Dermis blood vessel endothelial cell (primary cell): ENCODE results near the gene MEOX2. TPM values are rescaled to one million over a fixed set of nuclear protein-coding genes. Genes with fewer than 3 reads are reported as not detected.

Source experiments
- DNase-seq: peaks from one replicate; pipeline ENCODE4 v3.0.0; 2010
- total RNA-seq: library from RNA; depleted of rRNA; stranded (reverse); fragments of >200 nt; gene quantifications from 2 replicates; pipeline ENCODE4 v1.2.3, GENCODE V29; 2014

MEOX2 gene
- total RNA-seq, 1 donor from 2014 or later = 46.5 TPM

DNA sequence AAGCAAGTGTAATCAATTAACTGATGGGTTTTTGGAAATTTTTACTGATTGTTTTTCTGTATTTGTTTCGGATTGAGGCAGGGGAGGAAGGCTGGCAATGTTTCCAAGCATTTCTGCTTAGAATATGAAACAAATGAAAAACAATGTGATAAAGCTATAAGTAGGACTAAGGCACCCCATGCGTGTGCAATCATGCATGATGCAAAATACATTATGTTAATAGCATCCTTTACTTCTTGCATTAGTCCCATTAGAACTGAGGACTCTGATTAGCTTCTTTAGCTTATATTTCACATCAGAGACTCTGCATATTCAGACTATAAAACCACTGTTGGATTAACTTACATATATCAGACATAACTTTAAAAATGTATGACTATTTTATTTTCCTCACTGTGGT is 76.0 kb downstream of the MEOX2 start:
- no peak for DNase-seq

DNA sequence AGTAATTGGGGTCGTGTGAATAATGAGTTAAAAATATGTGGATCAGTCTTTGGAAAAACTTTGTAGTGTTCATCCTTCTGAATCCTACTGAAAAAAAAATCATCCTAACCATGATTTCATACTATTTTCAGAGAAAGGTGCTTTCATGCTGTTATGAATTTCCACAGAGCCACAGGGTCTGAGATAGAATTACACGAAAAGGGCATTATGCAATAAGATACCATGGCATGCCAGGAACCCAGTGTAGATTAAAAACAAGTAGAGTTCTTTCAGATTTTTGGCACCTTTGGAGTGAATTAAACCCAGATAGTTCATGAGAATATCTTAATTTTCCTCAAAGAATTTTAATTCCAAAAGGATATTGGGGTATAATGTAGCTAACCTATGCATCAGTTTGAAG is 77.2 kb downstream of the MEOX2 start:
- no peak for DNase-seq

DNA sequence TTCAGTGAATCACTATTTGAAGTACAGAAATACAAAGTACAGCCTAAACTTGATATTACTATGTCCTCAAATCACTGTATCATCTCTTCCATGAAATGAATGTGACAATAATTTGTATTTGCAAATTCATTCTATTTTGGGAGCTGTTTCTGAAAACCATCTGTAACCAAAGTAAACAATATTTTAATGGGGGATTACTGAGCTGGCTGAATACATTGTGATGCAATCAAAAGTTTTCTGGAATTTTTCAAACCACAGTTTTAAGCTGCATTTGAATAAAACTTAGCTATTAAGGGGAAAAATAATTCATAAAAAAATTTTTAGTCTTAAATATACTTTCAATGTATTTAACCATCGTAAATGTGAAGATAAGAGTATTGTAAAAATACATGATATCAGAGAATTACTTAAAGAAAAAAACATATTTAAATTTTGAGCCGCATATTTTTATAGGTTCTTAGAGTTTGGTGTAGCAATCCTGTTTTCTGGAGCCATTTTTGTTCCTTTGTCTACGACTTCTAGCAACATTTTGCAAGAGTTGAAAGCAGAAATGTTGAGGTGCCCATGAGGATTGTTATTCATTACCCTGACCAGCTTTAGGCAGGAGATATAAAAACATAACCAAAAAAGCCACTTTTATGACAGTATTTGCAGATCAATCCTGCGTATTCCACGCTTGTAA is 78.8 kb downstream of the MEOX2 start:
- DNase-seq = no peak

DNA sequence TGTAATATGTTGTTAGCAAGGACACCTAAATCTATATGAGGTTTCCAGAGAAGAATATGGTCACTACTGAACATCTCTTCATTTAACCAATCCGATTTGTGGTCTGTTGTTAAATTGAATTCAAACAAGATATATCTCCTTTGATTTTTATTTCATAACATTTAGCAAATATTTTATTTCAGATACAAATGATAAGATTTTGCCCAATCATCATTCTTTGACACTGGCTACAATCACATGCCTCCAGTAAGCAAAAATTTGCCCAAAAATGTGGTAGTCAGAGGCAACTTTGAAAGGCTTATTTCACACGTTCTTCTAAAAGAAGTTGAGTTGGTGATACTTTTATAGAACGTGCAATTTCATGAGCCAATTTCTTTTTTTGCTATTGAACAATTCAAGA is 79.9 kb downstream of the MEOX2 start:
- no peak for DNase-seq

DNA sequence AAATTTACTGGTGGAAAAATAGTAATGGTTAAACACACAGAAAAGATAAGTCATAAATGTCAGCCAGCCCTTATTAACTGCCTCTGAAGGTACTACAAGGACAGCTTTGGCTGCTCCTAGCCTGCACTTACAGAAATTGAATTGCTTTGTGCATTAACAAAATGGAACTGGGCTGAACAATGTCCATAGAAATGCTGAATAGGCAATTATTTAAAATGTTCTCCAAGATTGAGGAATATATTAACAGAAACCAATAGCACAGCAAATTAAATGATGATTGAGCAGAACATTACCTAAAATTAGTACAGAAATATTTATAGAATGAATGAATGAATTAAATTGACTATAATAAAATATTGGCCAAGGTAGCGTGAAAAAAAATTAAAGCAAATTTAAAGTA is 82.3 kb downstream of the MEOX2 start:
- no peak for DNase-seq

DNA sequence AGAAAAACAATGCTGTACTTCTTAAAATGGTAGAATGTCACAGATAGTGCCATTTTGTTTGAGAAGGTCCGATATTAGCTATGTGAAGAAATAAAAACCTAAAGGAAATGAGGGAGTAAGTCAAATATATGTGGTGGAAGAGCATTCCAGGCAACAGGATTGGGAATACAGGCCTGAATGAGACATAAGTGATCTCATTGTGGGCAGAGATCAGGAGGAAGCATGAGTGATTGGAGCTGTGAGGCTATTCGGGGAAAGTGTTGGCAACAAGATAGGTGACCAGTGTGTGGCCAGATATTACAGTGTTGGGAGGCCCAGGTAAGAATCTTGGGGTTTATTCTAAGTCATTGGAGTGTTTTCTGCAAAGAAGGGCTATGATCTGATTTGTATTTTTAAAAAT is 83.4 kb downstream of the MEOX2 start:
- DNase-seq = peak; percentile 48

DNA sequence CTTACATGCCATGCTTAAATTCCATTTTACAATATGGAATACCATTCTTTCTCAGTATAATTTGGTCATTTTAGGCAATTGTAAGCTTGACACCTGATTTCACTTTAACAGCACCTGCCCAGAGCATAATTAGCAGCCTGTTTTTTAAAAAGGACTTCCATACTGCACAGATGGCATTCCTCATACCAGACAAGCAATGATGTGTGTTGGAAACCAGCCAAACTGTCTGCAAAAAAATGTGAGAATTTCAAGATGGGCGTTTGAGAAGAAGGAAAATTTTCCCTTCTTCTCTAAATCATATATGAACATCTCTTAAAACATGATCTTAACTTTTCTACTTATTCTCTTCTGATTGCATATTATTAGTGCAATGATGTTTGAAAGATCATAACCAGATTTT is 84.2 kb downstream of the MEOX2 start:
- peak; percentile 67 for DNase-seq

DNA sequence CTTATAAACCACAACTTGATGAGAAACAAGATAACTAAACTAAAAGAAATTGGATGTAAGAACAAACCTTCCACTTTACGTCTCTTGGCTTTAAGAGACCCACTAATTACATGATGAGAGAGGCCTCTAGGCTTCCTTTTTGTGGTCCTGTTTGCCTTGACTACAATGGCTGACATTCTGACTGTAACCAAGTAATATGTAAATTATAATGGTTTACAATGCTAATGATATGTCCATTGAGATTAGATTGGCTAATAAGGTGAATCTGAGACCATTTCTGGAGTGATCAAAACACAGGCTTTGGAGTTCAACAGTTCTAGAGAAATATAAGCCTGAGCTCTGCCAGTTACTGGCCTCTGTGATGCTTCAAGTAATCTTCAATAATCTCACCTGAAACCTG is 85.3 kb downstream of the MEOX2 start:
- no peak for DNase-seq

DNA sequence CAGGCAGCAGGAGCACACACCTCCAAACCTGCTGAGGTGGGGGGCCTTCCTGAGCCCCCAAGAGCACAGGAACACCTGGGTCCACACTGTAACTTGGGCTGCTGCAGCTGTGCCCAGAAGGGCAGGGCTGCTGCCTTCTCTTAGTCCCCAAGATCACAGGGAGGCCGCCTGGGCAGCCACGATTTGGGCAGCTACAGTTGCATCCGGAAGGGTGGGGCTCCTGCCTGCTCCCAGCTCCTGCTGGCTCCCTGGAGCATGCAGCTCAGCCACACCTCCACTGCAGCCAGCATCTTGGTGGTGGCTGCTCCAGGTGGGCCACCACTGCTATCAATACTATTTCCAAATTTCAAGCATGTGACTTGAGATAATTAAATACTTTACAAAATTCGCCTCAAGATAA is 86.2 kb downstream of the MEOX2 start:
- no peak for DNase-seq

DNA sequence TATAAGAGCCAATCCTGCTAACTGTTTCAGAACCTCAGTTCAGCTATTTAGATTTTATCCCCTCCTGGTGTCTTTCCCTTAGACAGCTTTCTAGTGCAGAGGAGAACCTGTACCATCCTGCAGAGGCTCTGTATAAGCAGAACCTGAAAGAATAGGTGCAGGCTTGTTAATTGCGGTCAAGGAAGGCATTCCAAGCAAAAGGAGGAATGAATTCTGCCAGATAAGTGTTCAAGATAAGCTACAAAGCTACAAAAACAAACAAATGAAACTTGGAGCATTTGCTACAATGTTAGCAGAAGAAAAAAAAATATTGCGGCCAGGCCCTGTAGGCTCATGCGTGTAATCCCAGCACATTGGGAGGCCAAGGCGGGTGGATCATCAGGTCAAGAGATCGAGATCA is 92.0 kb downstream of the MEOX2 start:
- DNase-seq = no peak

DNA sequence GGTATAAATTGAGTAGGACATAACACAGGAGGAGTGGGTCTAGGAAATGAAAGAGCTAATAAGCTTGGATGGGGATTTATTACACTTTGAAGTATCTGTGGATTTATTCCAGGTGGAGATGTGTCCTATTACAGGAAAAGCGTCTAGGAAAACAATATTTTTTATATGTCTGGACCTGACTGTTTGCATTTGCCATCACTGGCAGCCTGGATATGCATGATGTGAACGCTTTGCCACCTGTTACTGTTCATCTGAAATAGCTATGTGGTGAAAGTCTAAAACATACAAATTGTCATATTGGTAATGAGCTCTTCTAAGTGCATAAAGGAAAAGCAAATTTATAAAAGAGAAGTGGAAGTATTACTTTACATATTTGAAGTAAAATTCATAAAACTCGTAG is 93.1 kb downstream of the MEOX2 start:
- DNase-seq = no peak

DNA sequence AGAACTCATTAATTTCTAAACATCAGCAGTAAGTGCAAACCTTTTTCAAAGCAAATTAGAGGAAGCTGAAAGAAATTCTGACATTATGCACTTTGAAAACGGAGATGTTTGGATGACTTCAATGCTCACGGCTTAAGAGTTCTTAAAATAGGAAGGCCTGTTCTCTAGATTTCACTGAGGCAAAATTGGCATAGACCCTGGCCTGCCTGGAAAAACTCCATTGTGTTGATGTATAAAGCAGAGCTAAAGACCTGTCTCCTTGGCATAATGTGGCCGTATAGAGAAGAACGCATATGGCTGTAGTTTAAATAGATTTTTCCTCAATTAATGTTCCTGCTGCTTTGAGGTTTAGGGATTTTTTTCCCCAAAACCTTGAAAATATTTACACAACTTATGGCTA is 100.2 kb downstream of the MEOX2 start:
- DNase-seq = no peak

DNA sequence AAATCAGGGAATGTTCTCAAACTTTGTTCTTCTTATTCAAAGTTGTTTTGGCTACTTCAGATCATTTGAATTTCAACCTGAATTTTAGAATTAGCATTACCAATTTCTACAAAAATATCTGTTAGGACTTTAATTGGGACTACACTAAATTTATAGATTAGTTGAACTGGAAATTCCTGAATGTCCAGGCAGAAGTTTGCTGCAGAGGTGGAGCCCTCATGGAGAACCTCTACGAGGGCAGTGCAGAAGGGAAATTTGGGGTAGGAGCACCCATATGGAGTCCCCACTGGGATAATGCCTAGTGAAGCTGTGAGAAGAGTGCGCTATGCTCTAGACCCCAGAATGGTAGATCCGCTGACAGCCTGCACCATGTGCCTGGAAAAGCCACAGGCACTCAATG is 101.9 kb downstream of the MEOX2 start:
- no peak for DNase-seq

DNA sequence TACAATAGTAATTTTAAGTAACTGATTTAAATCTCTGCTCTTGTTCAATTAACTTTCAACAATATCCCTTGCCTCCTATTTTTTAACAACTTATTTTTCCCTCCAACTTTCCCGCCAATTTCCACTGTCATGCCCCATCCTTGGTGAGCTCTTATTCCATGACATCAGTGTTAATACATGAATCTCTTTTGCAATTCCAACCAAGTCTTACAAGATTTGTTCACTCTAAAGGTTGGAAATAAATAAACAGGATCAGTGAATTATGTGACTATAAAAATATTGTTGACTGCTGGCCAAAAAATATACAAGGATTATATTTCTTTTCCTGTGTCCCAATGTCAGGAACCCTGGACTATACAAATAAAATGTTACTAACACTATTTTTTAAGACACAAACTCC is 103.7 kb downstream of the MEOX2 start:
- no peak for DNase-seq

DNA sequence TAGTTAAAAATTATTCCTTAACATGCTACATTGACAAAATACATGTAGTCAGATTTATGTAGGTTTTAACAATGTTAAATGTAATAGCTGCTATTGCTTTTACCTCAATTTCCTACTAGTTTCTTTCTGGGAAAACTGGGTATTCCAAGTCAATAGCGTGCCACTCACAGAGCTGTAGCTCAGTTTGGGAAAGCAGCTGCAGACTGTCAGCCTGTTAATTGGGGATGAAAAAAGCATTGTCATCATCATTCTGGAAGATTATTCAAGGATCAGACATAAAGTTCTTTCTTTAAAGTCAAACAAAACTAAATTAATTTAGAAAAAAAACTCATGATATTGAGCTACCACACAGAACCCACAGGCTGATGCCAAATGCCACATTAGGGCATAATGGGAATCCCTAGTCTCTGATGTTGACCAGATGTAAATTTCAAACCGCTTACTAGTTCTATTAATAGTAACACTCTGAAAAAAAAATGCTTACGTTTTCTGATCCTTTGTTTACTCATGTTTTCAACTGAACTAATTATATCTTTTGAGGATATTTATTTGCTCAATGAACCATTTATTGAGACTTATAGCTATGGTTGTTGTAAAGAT is 105.0 kb downstream of the MEOX2 start:
- no peak for DNase-seq

DNA sequence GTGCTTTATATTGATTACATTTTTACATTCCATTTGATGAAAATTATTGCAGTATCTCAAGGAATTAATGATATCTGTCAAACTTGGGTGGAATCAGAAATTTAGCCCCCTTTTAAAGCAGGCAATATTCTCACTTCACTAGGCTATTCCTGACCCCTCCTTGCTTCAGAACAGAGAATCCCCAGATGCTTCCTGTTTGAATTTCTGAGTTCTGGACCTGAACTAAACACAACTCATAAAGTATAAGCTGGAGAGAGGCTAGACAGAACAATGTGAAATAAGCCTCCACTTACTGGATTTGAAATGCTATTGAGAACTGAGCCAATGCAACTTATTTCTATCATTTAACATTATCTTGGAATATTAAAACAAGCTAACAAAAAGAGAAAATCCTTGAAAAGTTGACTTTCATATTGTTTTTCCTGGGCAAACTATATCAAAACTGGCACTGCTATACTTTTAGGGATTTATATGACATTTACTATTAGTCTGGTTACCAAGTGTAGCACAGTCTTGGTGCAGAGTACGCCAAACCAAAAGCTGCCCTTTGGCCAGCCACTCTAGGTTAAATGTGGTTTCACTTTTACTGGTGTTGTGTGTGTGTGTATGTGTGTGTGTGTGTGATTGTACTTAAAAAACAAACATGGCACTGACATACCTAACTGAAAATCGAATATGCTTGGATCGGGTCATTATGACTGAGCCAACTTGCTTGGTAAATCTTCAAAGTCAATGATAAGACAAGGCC is 105.7 kb downstream of the MEOX2 start:
- peak; percentile 67 for DNase-seq

DNA sequence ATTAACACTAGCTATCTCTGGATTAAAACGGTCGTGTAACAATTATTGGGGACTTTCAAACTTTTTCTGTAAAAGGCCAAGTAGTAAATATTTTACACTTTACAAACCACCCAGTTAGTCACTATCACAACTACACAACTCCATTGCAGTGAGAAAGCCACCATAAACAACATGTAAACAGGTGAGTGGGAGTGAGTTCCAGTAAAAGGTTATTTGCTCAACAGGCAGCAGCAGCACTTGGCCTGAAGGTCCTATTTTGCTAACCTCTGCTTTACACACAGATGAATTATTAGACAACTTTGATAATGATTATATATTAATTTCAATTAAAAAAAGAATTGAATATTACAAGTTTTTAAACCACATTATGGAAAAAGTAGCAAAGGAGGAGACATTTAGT is 108.9 kb downstream of the MEOX2 start:
- no peak for DNase-seq

DNA sequence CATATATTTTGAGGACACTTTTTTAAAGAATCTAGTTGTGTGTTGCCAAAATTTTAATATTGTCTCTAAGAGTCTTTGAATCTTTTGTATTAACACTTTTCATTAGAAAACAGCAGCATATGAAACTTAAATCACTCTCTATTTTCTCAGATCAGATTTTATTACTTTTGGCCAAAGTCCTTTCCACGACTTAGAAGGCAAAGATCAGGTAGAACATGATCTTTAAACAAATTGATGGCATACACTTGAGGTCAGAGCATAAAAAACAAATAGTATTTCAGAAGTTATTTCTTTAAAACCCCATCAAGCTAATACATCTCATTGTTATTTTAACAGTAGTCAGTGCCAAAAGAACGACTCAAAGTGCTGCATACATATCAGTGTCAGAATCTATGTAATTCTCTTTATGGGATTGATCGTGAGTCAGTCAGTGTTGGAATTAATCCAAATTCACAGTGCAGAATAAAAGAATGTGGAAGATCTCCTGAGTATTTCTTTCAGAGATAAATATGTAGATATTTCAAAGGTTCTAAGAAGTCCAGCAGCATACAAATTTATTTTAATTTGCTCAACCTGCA is 115.1 kb downstream of the MEOX2 start:
- peak; percentile 59 for DNase-seq

DNA sequence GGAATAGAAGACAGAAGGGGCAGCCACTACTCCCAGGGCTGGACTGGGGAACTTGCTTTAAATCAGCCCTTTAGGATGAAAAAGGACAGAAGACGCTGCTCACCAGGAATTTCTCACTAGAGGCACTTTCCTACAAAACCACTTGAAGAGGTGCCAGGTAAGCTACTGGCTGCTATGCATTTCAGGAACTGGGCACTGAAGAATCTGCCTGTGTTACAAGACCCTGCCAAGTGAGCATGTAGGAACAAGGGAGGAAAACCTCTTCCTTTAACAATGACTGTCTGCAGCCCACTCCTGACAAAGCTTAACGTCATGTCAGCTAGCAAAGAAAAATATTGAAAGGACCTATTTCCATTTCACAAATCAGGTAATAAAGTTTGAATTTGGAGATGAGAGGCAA is 118.8 kb downstream of the MEOX2 start:
- no peak for DNase-seq

DNA sequence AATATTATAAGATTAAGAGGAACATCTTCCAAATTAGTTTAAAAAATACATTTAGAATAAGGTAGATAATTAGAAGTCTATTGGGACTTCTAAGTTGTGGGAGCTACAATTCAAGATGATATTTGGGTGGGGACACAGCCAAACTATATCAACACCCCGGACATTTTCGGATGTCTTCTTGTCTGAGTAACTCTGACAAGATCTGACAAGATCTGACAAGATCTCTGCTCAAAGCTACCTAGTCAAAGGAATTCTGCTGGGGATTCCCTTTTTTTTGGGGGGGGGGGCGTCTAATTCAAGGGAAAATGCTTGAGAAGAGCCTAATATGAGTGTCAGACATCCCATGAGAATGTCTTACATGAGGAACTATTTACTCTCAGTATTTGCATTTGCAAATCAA is 119.4 kb downstream of the MEOX2 start:
- no peak for DNase-seq

DNA sequence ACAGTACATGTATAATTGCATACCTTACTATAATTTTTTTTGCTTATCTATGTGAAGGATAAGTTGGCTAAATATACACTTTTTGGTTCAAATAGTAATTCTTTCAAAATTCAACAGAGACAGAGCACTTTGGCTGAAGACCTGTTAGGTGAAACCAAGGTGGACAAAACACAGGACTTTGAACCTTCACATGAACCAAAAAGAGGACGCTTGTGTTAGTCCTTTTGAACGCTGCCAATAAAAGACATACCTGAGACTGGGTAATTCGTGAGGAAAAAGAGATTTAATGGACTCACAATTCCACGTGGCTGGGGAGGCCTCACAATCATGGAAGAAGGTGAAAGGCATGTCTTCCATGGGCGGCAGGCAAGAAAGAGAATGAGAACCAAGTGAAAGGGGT is 120.0 kb downstream of the MEOX2 start:
- DNase-seq = no peak

DNA sequence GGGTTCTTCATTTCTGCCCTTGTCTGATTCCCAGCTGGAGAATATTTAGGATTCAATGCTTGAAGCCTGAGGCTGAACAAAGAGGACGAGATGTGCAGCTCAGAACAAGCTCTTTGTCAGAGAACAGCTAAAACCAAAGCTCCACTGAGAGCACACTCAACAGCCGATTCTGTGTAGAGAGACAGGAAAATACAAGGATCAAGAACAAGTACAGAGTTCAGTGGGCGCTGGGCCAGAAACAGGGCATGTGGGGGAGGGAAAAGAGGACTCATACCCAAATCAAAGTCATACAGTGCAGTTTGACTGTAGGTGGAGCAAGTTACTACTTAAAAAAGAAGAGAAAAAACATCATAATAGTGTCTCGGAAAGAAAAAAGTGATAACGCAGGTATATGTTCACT is 124.6 kb downstream of the MEOX2 start, which contains the start of gene AGMO:
AGMO (minus strand) TSS at position 181 of the 400 bp plus-strand sequence.
- DNase-seq = peak; percentile 88
